GM12874 (cell line): Measurements from ENCODE around the gene WAPL.

Experiments
- CTCF ChIP-seq: IDR thresholded peaks from 2 replicates; pipeline ENCODE4 v1.5.1; 2011; ENCODE audit warnings: low read depth, mild to moderate bottlenecking, control low read depth, low read length, moderate library complexity; ENCODE audit not compliant: insufficient read depth

The WAPL gene

GRCh38 chr10:86447432-86447831 is 74.2 kb downstream of the WAPL start:
- no peak for TF ChIP-seq CTCF

- no peak for TF ChIP-seq CTCF
These were observed 74.6 kb downstream of the WAPL start for GRCh38 chr10:86446987-86447386.

DNA sequence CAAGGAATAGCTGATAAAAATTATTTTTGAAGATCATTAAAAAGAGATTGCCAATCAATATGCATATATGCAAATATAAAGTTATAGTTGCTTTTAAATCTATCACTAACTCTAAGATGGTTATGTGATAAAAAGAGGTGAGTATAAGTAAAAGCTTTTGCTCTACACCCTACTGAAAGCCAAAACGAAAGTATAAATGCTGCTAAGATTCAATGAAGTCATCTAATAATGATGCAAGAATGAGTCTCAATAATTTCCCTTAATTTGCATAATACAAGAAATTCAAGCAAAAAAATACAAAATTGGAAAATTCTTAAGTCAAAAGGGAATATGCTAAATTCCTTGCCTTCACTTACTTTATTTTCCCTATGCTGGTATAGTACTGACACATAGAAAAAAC is 75.2 kb downstream of the WAPL start:
- no peak for TF ChIP-seq CTCF

GRCh38 chr10:86443936-86444335 is 77.7 kb downstream of the WAPL start:
- no peak for TF ChIP-seq CTCF

DNA sequence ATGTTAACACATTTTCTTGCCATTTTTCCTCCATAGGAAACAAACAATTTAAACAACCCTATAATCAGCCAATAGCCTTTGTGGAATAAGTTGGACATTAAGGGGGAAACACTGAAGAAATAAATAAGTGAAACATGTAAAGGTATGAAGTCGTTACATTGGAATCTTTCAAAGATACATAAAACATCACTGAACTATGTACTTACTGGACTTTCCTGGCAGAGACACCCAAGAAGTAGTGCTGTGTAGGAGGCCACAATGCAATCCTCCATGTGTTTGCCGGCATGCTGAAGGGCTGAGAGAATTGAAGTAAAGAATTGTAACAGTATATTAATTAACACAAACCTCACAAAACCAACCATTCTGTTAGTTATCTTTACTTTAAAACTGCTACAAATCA is 78.5 kb downstream of the WAPL start:
- no peak for TF ChIP-seq CTCF

- no peak for TF ChIP-seq CTCF
These were observed 80.4 kb downstream of the WAPL start for GRCh38 chr10:86440874-86441843.

DNA sequence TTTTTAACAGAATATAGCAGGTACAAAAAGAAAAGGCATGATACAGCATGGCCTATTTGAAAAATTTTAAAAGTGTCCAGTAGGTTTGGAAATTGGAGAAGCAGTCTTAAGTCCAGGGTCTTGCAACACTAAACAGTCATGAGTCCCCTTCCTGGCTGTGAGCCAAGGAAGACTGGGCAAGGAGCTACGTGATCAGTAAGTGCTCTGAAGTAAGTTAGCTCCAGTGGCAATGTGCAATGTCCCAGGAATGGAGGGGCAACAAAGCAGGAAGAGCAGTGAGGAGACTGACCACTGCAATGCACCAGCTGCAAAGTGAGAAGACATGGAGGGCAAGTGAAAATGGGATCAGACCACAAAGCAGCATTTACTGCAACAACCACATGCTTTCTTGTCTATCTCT is 82.0 kb downstream of the WAPL start:
- TF ChIP-seq CTCF = no peak
